ENCODE results near the gene KCNJ15. TPM values are rescaled to one million over a fixed set of nuclear protein-coding genes. Genes with fewer than 3 reads are reported as not detected.

Gene KCNJ15
- total and polyA plus RNA-seq, 2 of the 8 experiments (the other 6 are each of a cell fraction or from before 2014, with no cell fraction given), result under 0.01 TPM; not detected in 1

- H3K27ac ChIP-seq (ENCODE audit: low read depth, low read length), result no peak overlapping the region
- H3K56ac ChIP-seq (replicated peaks; ENCODE audit: insufficient read length, low read depth, low read length), result no peak overlapping the region
- 91% methylated on average over 7 of the region's 7 CpGs; no CpG with 5 or more reads in 1 of the 2 experiments for WGBS, 2 experiments (ENCODE audit: extremely low coverage in 1 of 2, insufficient coverage in 1 of 2, insufficient read length in 1 of 2, insufficient replicate concordance in 2 of 2, low coverage in 1 of 2, low lambda C conversion rate in 2 of 2, missing lambda C conversion rate in 1 of 2)
- H3K4me2 ChIP-seq (ENCODE audit: insufficient read depth in 1 of 2, low read depth in 2 of 2, low read length in 2 of 2), result no peak overlapping the region
- H2AFZ ChIP-seq (ENCODE audit: low read length), result no peak overlapping the region
- H3K23ac ChIP-seq (ENCODE audit: insufficient read length), result no peak overlapping the region
- ChIA-PET POLR2A (ENCODE audit: partially characterized antibody) (no interaction called here), CTCF (ENCODE audit: partially characterized antibody) (interaction anchor here (0.7 to 2.1 kb wide), 4 partner anchors 7 to 137 kb away, joined by 3 to 6 read pairs (median 5); no protein-coding TSS in a partner anchor)
- H3K36me3 ChIP-seq (ENCODE audit: control insufficient read depth in 2 of 4, insufficient read depth in 4 of 4, low read length in 3 of 4), result no peaks in the 10 kb centered on the region
- no peaks in the 10 kb centered on the region for H3K4me1 ChIP-seq (replicated peaks in 1 of 4; ENCODE audit: control insufficient read depth in 3 of 4, insufficient read depth in 4 of 4, low read length in 3 of 4)
- no peak overlapping the region for H2BK15ac ChIP-seq (ENCODE audit: low read length)
- H3K4me3 ChIP-seq (ENCODE audit: extremely low read depth in 1 of 4, insufficient read depth in 2 of 4, low read depth in 3 of 4, low read length in 4 of 4), result no peak overlapping the region
- H3K9me3 ChIP-seq (ENCODE audit: insufficient read depth in 2 of 2, low read depth in 1 of 2, low read length in 1 of 2), result no peaks in the 10 kb centered on the region
- no peak overlapping the region for H2AK5ac ChIP-seq (ENCODE audit: low read depth, low read length)
- H2BK120ac ChIP-seq (replicated peaks; ENCODE audit: low read depth, low read length), result no peak overlapping the region
- no peak overlapping the region for H3K9ac ChIP-seq (replicated peaks in 1 of 4; ENCODE audit: extremely low read depth in 1 of 4, low read depth in 3 of 4, low read length in 3 of 4)
- no peak overlapping the region for H3K18ac ChIP-seq (ENCODE audit: extremely low read depth, low read length)
- H3K4ac ChIP-seq (replicated peaks; ENCODE audit: insufficient read length, low read depth, low read length), result no peak overlapping the region
- H2BK12ac ChIP-seq (ENCODE audit: low read depth, low read length), result no peak overlapping the region
- H2BK20ac ChIP-seq (ENCODE audit: low read length), result no peak overlapping the region
- no peak overlapping the region for H4K8ac ChIP-seq (ENCODE audit: extremely low read depth, insufficient read depth, low read length)
- no peak overlapping the region for H4K91ac ChIP-seq (replicated peaks; ENCODE audit: insufficient read length, low read length)
- H3K23me2 ChIP-seq (ENCODE audit: low read depth, low read length), result no peaks in the 10 kb centered on the region
- no peaks in the 10 kb centered on the region for H3K79me2 ChIP-seq (ENCODE audit: control insufficient read depth in 1 of 2, insufficient read depth in 2 of 2, low read length in 2 of 2)
- no peaks in the 10 kb centered on the region for H4K20me1 ChIP-seq (replicated peaks in 1 of 2; ENCODE audit: control insufficient read depth in 1 of 2, insufficient read depth in 2 of 2, low read length in 2 of 2)
- FAIRE-seq (no peak), DNase-seq (ENCODE audit: low read depth in 1 of 2, low spot score in 2 of 2) (no peak)
- no peak overlapping the region for H2BK5ac ChIP-seq (ENCODE audit: low read depth, low read length)
- no peaks in the 10 kb centered on the region for H3K79me1 ChIP-seq (ENCODE audit: low read depth, low read length)
- no peak overlapping the region for H4K5ac ChIP-seq (ENCODE audit: insufficient read length, low read depth, low read length)
- H3K27me3 ChIP-seq (replicated peaks in 1 of 4; ENCODE audit: control insufficient read depth in 3 of 4, extremely low read depth in 1 of 4, insufficient read depth in 3 of 4, low read length in 3 of 4), result no peaks in the 10 kb centered on the region; a peak in 1 of 7 replicates
- no peak overlapping the region for H3K14ac ChIP-seq (ENCODE audit: insufficient read length)
- TF ChIP-seq, protein P1, sequence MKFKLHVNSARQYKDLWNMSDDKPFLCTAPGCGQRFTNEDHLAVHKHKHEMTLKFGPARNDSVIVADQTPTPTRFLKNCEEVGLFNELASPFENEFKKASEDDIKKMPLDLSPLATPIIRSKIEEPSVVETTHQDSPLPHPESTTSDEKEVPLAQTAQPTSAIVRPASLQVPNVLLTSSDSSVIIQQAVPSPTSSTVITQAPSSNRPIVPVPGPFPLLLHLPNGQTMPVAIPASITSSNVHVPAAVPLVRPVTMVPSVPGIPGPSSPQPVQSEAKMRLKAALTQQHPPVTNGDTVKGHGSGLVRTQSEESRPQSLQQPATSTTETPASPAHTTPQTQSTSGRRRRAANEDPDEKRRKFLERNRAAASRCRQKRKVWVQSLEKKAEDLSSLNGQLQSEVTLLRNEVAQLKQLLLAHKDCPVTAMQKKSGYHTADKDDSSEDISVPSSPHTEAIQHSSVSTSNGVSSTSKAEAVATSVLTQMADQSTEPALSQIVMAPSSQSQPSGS (IDR thresholded peaks at IDR 0.05; ENCODE audit: low read length), result no peak
- TF ChIP-seq KDM5A (IDR thresholded peaks at IDR 0.05; ENCODE audit: low read length) (no peak), ATF3 (IDR thresholded peaks at IDR 0.05; ENCODE audit: insufficient read depth, low read depth, low read length) (no peak), BRCA1 (IDR thresholded peaks at IDR 0.05; ENCODE audit: low read depth, low read length) (no peak), CHD2 (IDR thresholded peaks at IDR 0.05; ENCODE audit: low read length) (no peak), SP1 (IDR thresholded peaks at IDR 0.05; ENCODE audit: low read depth, low read length) (no peak), TCF12 (IDR thresholded peaks at IDR 0.05; ENCODE audit: low read depth, low read length) (no peak), POLR2AphosphoS5 (IDR thresholded peaks at IDR 0.05; ENCODE audit: low read depth, low read length) (no peak), JUN (IDR thresholded peaks at IDR 0.05; ENCODE audit: low read depth, low read length) (no peak), SIN3A (conservative IDR thresholded peaks at IDR 0.05 in 1 of 2, IDR thresholded peaks at IDR 0.05 in 1 of 2; ENCODE audit: low read depth in 1 of 2, low read length in 2 of 2) (no peak), TEAD4 (IDR thresholded peaks at IDR 0.05; ENCODE audit: low read depth, low read length) (no peak)
These were observed 51.2 kb downstream of the KCNJ15 start for GRCh38 chr21:38307771-38308531.

Data from H1 (cell line).